SK-N-SH (cell line): Measurements from ENCODE around the gene PROX2. TPM values are rescaled to one million over a fixed set of nuclear protein-coding genes. Genes with fewer than 3 reads are reported as not detected.

Experiments
- CTCF ChIA-PET: fragments of 300-600, 350-600 bp; formaldehyde crosslinking; extraction: SDS; loops from one replicate; lab custom pipeline; 2021; lab: Yijun Ruan, JAX
- POLR2A ChIA-PET: fragments of 350-600 bp; sonication (Branson Sonifier 250); formaldehyde crosslinking; extraction: SDS; loops from one replicate; lab custom pipeline; 2020; ENCODE audit warnings: antibody characterized with exemption, inconsistent platforms; lab: Yijun Ruan, JAX
- DNase-seq: peaks from one replicate; pipeline ENCODE4 v3.0.0; 2012
- H2AFZ ChIP-seq: fragments of 200-600 bp; sonication (generic); 2 replicates; pipeline ENCODE4 v1.8.1; 2016; ENCODE audit warnings: antibody characterized with exemption, mild to moderate bottlenecking, low read depth
- H3F3A ChIP-seq: fragments of 200-600 bp; sonication (generic); replicated peaks from 2 replicates; pipeline ENCODE3; 2016; ENCODE audit warnings: antibody characterized with exemption, mild to moderate bottlenecking; ENCODE audit not compliant: insufficient read depth
- H3K27ac ChIP-seq, 2 experiments: fragments of 200-500 bp in 1 of 2; fragments of 200-600 bp in 1 of 2; sonication (Bioruptor generic) in 1 of 2; sonication (generic), shearing (Covaris generic) in 1 of 2; 2 replicates each; pipeline versions ENCODE4 v1.5.1 to v1.6.1; 2014 to 2016; ENCODE audit warnings: low read depth in 2 of 2, inconsistent platforms in 1 of 2, low read length in 1 of 2, mild to moderate bottlenecking in 1 of 2, mixed read lengths in 1 of 2
- H3K27me3 ChIP-seq: fragments of 200-600 bp; sonication (generic), shearing (Covaris generic); 2 replicates; pipeline ENCODE4 v1.6.1; 2016; ENCODE audit warnings: mixed run types; ENCODE audit not compliant: insufficient read depth
- H3K36me3 ChIP-seq, 2 experiments: fragments of 200-500 bp in 1 of 2; fragments of 200-600 bp in 1 of 2; sonication (Bioruptor generic) in 1 of 2; sonication (generic) in 1 of 2; replicated peaks in 1 of 2; 2 replicates each; pipeline versions ENCODE3 to v1.5.1; 2014 to 2016; ENCODE audit warnings: low read length in 1 of 2, mild to moderate bottlenecking in 1 of 2; ENCODE audit not compliant: insufficient read depth in 2 of 2, control insufficient read depth in 1 of 2
- H3K4me1 ChIP-seq, 2 experiments: fragments of 200-500 bp in 1 of 2; fragments of 200-600 bp in 1 of 2; sonication (Bioruptor generic) in 1 of 2; sonication (generic), shearing (Covaris generic) in 1 of 2; 2 replicates each; pipeline versions ENCODE4 v1.5.1 to v1.6.1; 2014 to 2016; ENCODE audit warnings: low read depth in 1 of 2, low read length in 1 of 2, mixed run types in 1 of 2; ENCODE audit not compliant: insufficient read depth in 2 of 2, control insufficient read depth in 1 of 2
- H3K4me2 ChIP-seq: fragments of 200-600 bp; sonication (generic), shearing (Covaris generic); 2 replicates; pipeline ENCODE4 v1.6.1; 2017; ENCODE audit warnings: mixed run types
- H3K4me3 ChIP-seq, 2 experiments: fragments of 200-500 bp in 1 of 2; fragments of 200-600 bp in 1 of 2; sonication (Bioruptor generic) in 1 of 2; sonication (generic), shearing (Covaris generic) in 1 of 2; 2 replicates each; pipeline versions ENCODE4 v1.5.1 to v1.8.1; 2014 to 2016; ENCODE audit warnings: low read depth in 2 of 2, inconsistent platforms in 1 of 2, low read length in 1 of 2, mild to moderate bottlenecking in 1 of 2, mixed read lengths in 1 of 2, moderate library complexity in 1 of 2
- H3K79me2 ChIP-seq: fragments of 200-600 bp; sonication (generic); 2 replicates; pipeline ENCODE4 v1.8.1; 2017; ENCODE audit warnings: mild to moderate bottlenecking; ENCODE audit not compliant: insufficient read depth
- H3K9ac ChIP-seq: fragments of 200-600 bp; sonication (generic); 2 replicates; pipeline ENCODE4 v1.6.1; 2017; ENCODE audit warnings: mixed run types
- H3K9me2 ChIP-seq: fragments of 200-600 bp; sonication (generic); 2 replicates; pipeline ENCODE4 v1.6.1; 2017; ENCODE audit warnings: mixed run types
- H3K9me3 ChIP-seq: fragments of 200-600 bp; sonication (generic); 2 replicates; pipeline ENCODE4 v1.6.1; 2017; ENCODE audit warnings: mixed run types, mild to moderate bottlenecking, moderate library complexity
- H4K20me1 ChIP-seq: fragments of 200-600 bp; sonication (generic); 2 replicates; pipeline ENCODE4 v1.6.1; 2017; ENCODE audit warnings: mild to moderate bottlenecking, mixed run types; ENCODE audit not compliant: insufficient read depth
- EP300 ChIP-seq, 2 experiments: IDR thresholded peaks; 2 replicates each; pipeline versions ENCODE4 v1.4.0 to v1.6.1; 2012; ENCODE audit warnings: borderline replicate concordance in 1 of 2, low read depth in 1 of 2, low read length in 1 of 2
- EZH2phosphoT487 ChIP-seq: fragments of 200-600 bp; sonication (generic); IDR thresholded peaks from 2 replicates; pipeline ENCODE4 v1.6.1; 2017; ENCODE audit warnings: low read depth, mixed run types, mild to moderate bottlenecking, antibody characterized with exemption, moderate library complexity, borderline replicate concordance
- JUND ChIP-seq: IDR thresholded peaks from 2 replicates; pipeline ENCODE4 v1.4.0; 2012
- MAX ChIP-seq: IDR thresholded peaks from 2 replicates; pipeline ENCODE4 v1.4.0; 2012; ENCODE audit warnings: low read depth
- MEF2A ChIP-seq: IDR thresholded peaks from 2 replicates; pipeline ENCODE4 v1.4.0; 2012; ENCODE audit warnings: low read depth, borderline replicate concordance
- MXI1 ChIP-seq: IDR thresholded peaks from 2 replicates; pipeline ENCODE4 v1.6.1; 2012; ENCODE audit warnings: mild to moderate bottlenecking, low read depth, low read length, improper control_type of control experiment
- POLR2AphosphoS5 ChIP-seq: IDR thresholded peaks from 2 replicates; pipeline ENCODE4 v1.6.1; 2012; ENCODE audit warnings: low read depth, low read length
- RAD21 ChIP-seq: IDR thresholded peaks from 2 replicates; pipeline ENCODE4 v1.6.1; 2012; ENCODE audit warnings: mild to moderate bottlenecking, low read length
- REST ChIP-seq: IDR thresholded peaks from 2 replicates; pipeline ENCODE4 v1.6.1; 2012; ENCODE audit warnings: mild to moderate bottlenecking, low read depth, low read length, moderate library complexity
- RXRA ChIP-seq: IDR thresholded peaks from 2 replicates; pipeline ENCODE4 v1.4.0; 2012; ENCODE audit warnings: low read depth, mild to moderate bottlenecking, borderline replicate concordance
- SMC3 ChIP-seq: IDR thresholded peaks from 2 replicates; pipeline ENCODE4 v1.6.1; 2012; ENCODE audit warnings: low read depth, low read length, improper control_type of control experiment
- TAF1 ChIP-seq: IDR thresholded peaks from 2 replicates; pipeline ENCODE4 v1.6.1; 2012; ENCODE audit warnings: low read depth, mild to moderate bottlenecking, low read length, moderate library complexity, borderline replicate concordance
- ZBTB33 ChIP-seq: IDR thresholded peaks from 2 replicates; pipeline ENCODE4 v1.4.0; 2012; ENCODE audit warnings: low read depth, borderline replicate concordance
- WGBS: methylation state at CpG from one replicate; pipeline ENCODE4 v1.1.6; 2017; ENCODE audit warnings: low lambda C conversion rate; 5-methylcytosine and 5-hydroxymethylcytosine counted together
- polyA plus RNA-seq, 3 experiments: library from polyadenylated mRNA; depleted of rRNA; stranded (reverse); fragments of >200 nt; gene quantifications; 2 replicates each; pipeline ENCODE4 v1.2.3, GENCODE V29; 2012

The PROX2 gene
- polyA plus RNA-seq, 1 of the 3 experiments (the other 2 are of a cell fraction): not detected

- no peaks in the 10 kb centered on the region for H3K27me3 ChIP-seq
- no peaks in the 10 kb centered on the region for H3K9me2 ChIP-seq
- TF ChIP-seq RAD21 (no peak), EP300 (IDR thresholded peaks at IDR 0.05; ENCODE audit: borderline replicate concordance in 1 of 2, low read depth in 1 of 2, low read length in 1 of 2) (no peak), POLR2AphosphoS5 (no peak), JUND (no peak), ZBTB33 (no peak), MAX (no peak), MEF2A (no peak)
- no peak overlapping the region for H3K4me3 ChIP-seq
- no peak overlapping the region for H3K27ac ChIP-seq
- peaks cover 0 to 4% of the 10 kb centered on the region in 2 experiments; a peak in 1 of 4 replicates for H3K4me1 ChIP-seq
- H2AFZ ChIP-seq: no peak overlapping the region
- no peak overlapping the region for H3K9ac ChIP-seq
- no peaks in the 10 kb centered on the region for H3K9me3 ChIP-seq
- no peaks in the 10 kb centered on the region for H3K36me3 ChIP-seq
- no peak overlapping the region for H3K4me2 ChIP-seq
- no peaks in the 10 kb centered on the region for H3K79me2 ChIP-seq
- ChIA-PET POLR2A (no interaction called here), CTCF (interaction anchor here (4.6 to 7.5 kb wide), 2 partner anchors 15 to 41 kb away, joined by 52 to 103 read pairs; no protein-coding TSS in a partner anchor)
- H4K20me1 ChIP-seq: no peaks in the 10 kb centered on the region
- H3F3A ChIP-seq: no peaks in the 10 kb centered on the region
- WGBS: 90% methylated on average over 5 of the region's 5 CpGs
- no peak for DNase-seq
These were observed 10.8 kb downstream of the PROX2 start for GRCh38 chr14:74865156-74865555.

- no peak overlapping the region for H3K9ac ChIP-seq
- no peak overlapping the region for H2AFZ ChIP-seq
- no peaks in the 10 kb centered on the region for H3K27me3 ChIP-seq
- H3K36me3 ChIP-seq: no peaks in the 10 kb centered on the region
- no peaks in the 10 kb centered on the region for H3F3A ChIP-seq
- ChIA-PET CTCF (interaction anchor here (0.7 to 20.8 kb wide), 6 partner anchors 9 to 224 kb away, joined by 3 to 537 read pairs (median 69); partner anchors contain the start of gene PROX2), POLR2A (no interaction called here)
- no peak overlapping the region for H3K4me2 ChIP-seq
- no peaks in the 10 kb centered on the region for H3K79me2 ChIP-seq
- H3K27ac ChIP-seq: no peak overlapping the region
- no peaks in the 10 kb centered on the region for H3K9me3 ChIP-seq
- H3K4me3 ChIP-seq: no peak overlapping the region
- no peaks in the 10 kb centered on the region for H4K20me1 ChIP-seq
- H3K9me2 ChIP-seq: no peaks in the 10 kb centered on the region
- TF ChIP-seq TAF1 (no peak), EZH2phosphoT487 (no peak), REST (no peak), RXRA (no peak), MEF2A (no peak), MXI1 (no peak), SMC3 (no peak)
- TF ChIP-seq, all 33 proteins: peak for 0
- 88% methylated on average over 9 of the region's 9 CpGs for WGBS
- no peak for DNase-seq
- H3K4me1 ChIP-seq: peaks cover 0 to 4% of the 10 kb centered on the region in 2 experiments; a peak in 1 of 4 replicates
These were observed 11.7 kb downstream of the PROX2 start for GRCh38 chr14:74864198-74864597.
